PC-9 (cell line): Measurements from ENCODE around the gene RIBC2.

Source experiments
- CTCF ChIP-seq: fragments of 200-600 bp; sonication (generic); conservative IDR thresholded peaks from 2 replicates; pipeline ENCODE4 v1.6.1; 2017; ENCODE audit warnings: mixed run types, antibody characterized with exemption, mild to moderate bottlenecking, moderate library complexity
- EZH2 ChIP-seq: fragments of 200-600 bp; sonication (generic); IDR thresholded peaks from 2 replicates; pipeline ENCODE4 v1.8.0; 2017; ENCODE audit warnings: antibody characterized with exemption, low read depth

GRCh38 chr22:45422237-45422983, 8.9 kb downstream of the RIBC2 start:
- TF ChIP-seq CTCF (no peak), EZH2 (no peak)
